ENCODE measurements around the gene HNRNPUL2. TPM values are rescaled to one million over a fixed set of nuclear protein-coding genes. Genes with fewer than 3 reads are reported as not detected.
"Not testable (repeated sequence)": the region's sequence is repeated elsewhere in the genome, so short reads cannot be mapped to it uniquely, and the experiment has no call there.

The HNRNPUL2 gene
- total RNA-seq, 2 experiments from 2014 or later, result 54.9 to 58.6 TPM

DNA sequence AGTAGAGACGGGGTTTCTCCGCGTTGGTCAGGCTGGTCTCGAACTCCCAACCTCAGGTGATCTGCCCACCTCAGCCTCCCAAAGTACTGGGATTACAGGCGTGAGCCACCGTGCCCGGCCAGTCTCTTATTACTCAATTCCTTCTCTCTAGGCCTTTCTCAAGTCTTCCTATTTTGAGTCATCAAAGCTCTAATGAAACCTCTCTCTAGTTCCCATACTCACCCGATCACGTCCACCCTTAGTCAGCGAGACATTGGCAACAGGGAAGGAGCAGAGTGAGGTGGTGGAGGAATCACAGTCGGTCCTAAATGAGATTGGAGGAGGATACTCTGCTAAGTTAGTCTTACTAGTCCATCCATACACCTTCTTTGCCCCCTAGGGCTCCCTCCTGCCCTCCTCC lies 25.0 kb downstream of the HNRNPUL2 start:
- no peak for ATAC-seq
- Mint-ChIP-seq H3K27me3 (no peaks in the 10 kb centered on the region), H3K36me3 (ENCODE audit: low read depth) (peaks cover 24% of the 10 kb centered on the region), H3K27ac (no peak overlapping the region), H3K4me3 (no peak overlapping the region), H3K9me3 (no peaks in the 10 kb centered on the region), H3K4me1 (ENCODE audit: low read depth) (peaks cover 17% of the 10 kb centered on the region)
- ChIA-PET POLR2A (interaction anchor here (0.7 to 1.8 kb wide), 3 partner anchors 12 to 38 kb away, joined by 3 to 5 read pairs (median 3); partner anchors contain the start of gene C11orf98), CTCF (interaction anchor here (1.1 to 2.5 kb wide), 4 partner anchors 8 to 278 kb away, joined by 3 to 16 read pairs (median 4); partner anchors contain the start of gene TTC9C)
- intact Hi-C loops (cut with micrococcal nuclease), result no loop called here
- no peak for DNase-seq
- TF ChIP-seq, protein P1, sequence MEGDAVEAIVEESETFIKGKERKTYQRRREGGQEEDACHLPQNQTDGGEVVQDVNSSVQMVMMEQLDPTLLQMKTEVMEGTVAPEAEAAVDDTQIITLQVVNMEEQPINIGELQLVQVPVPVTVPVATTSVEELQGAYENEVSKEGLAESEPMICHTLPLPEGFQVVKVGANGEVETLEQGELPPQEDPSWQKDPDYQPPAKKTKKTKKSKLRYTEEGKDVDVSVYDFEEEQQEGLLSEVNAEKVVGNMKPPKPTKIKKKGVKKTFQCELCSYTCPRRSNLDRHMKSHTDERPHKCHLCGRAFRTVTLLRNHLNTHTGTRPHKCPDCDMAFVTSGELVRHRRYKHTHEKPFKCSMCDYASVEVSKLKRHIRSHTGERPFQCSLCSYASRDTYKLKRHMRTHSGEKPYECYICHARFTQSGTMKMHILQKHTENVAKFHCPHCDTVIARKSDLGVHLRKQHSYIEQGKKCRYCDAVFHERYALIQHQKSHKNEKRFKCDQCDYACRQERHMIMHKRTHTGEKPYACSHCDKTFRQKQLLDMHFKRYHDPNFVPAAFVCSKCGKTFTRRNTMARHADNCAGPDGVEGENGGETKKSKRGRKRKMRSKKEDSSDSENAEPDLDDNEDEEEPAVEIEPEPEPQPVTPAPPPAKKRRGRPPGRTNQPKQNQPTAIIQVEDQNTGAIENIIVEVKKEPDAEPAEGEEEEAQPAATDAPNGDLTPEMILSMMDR (IDR thresholded peaks at IDR 0.05), result no peak

DNA sequence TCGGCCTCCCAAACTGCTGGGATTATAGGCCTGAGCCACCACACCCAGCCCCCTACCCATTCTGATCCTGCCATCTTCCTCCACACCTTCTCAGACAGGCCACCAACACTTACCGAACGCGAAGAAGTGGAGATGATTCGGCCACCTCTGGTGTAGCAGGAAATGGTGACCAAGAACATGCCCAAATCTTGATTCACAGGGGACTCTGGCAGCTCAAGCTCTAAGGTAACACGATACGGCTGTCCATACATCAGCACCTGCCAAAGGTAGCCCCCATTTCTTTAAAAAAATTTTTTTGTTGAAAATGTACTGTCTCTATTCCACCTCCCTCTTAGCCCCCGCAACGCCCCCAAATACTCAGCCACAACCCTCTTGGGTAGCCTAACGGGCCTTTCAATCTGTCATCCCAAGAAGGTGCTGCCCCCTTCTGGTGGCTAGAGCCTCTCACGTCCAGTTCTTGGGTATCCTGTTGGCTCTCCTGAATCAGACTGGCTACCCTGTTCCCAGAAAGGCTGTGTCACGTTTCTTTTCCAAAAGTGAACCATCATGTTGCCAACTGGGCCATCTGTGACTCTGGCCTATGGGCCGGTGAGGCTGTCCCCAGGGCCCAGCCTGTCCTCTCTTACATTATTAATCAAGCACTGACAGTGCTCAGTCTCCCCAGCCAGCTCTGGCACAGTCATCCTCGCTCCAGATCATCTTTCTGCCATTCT lies 32.6 kb downstream of the HNRNPUL2 start:
- ChIA-PET POLR2A (interaction anchor here (0.8 to 2.5 kb wide), 7 partner anchors 11 to 102 kb away, joined by 3 to 9 read pairs (median 4); partner anchors contain the start of genes C11orf98, CSKMT and TMEM223), CTCF (interaction anchor here (0.5 to 6.9 kb wide), 50 partner anchors 9 to 321 kb away, joined by 3 to 79 read pairs (median 4); partner anchors contain the start of genes B3GAT3, C11orf98, CSKMT and GANAB)
- intact Hi-C loops (cut with micrococcal nuclease), result no loop called here
- no peak overlapping the region for H3K4me3 Mint-ChIP-seq
- TF ChIP-seq, protein P1 (IDR thresholded peaks at IDR 0.05), result peak; percentile 92
- peaks cover 7% of the 10 kb centered on the region for H3K4me1 Mint-ChIP-seq (ENCODE audit: low read depth)
- H3K36me3 Mint-ChIP-seq (ENCODE audit: low read depth), result peaks cover 28% of the 10 kb centered on the region
- DNase-seq (peak; percentile 87), ATAC-seq (peak; percentile 84)
- H3K27me3 Mint-ChIP-seq, result no peaks in the 10 kb centered on the region
- no peaks in the 10 kb centered on the region for H3K9me3 Mint-ChIP-seq
- H3K27ac Mint-ChIP-seq, result no peak overlapping the region

DNA sequence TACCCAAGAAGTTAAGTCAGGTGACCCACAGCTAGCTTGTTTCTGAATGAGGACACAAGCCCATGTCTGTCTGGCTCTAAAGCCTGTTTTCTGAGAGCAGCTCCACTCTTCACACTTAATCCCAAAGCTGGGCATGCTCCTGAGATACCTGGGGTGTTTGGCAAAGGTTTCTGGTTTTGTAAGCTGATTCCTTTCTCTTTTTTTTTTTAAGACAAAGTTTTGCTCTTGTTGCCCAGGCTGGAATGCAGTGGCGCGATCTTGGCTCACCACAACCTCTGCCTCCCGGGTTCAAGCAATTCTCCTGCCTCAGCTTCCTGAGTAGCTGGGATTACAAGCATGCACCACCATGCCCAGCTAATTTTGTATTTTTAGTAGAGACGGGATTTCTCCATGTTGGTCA lies 33.6 kb downstream of the HNRNPUL2 start:
- POLR2A ChIA-PET, result interaction anchor here (0.8 to 2.5 kb wide), 5 partner anchors 12 to 101 kb away, joined by 3 to 9 read pairs (median 4); partner anchors contain the start of genes C11orf98 and CSKMT
- intact Hi-C loops (cut with micrococcal nuclease); H3K27me3 Mint-ChIP-seq; H3K9me3 Mint-ChIP-seq; H3K4me1 Mint-ChIP-seq (ENCODE audit: low read depth); ATAC-seq; H3K27ac Mint-ChIP-seq; DNase-seq; H3K4me3 Mint-ChIP-seq: not testable (repeated sequence)
- CTCF ChIA-PET, result interaction anchor here (0.8 to 6.9 kb wide), 29 partner anchors 10 to 309 kb away, joined by 3 to 79 read pairs (median 4); partner anchors contain the start of genes B3GAT3, C11orf98, CSKMT and GANAB
- H3K36me3 Mint-ChIP-seq (ENCODE audit: low read depth), result peaks cover 27% of the 10 kb centered on the region

DNA sequence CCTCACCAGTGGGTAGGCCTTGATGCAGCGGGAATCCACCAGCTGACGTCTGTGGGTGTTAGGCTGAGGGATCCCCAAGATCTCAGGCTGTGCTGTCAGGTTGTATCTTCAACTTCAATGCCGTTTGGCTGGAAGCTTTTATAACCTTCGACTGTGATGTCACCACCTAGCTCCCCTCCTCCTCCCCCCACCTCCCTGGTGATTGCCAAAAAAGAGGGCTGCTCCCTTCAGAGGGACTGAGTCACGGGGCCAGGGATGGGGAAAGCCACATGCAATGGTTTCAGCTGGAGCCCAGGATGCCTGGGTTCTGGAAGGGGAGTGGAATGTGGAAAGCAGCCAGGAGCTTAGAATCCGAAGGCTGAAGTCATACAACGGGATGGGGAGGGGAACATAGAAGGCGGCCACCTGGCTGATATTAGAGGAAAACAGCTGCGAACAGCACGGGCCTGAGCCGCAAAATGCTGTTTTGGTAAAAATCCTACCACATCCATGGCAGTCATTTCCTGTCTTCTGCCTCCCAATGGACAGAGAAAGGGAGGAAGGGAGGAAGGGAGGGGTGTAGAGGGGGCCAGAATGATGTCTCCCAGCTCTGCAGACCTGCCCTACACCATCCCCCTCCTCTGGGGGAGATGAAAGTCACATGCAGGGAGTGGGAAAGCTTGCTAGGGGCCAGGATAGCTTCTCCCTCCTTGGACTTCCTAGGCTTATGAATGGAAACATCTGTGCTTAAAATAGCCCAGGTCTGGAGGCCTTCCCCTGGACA lies 37.7 kb downstream of the HNRNPUL2 start, which contains the start of gene LRRN4CL:
LRRN4CL (minus strand) TSS at position 110 of the 763 bp plus-strand sequence. CDS start 1,022 bp downstream, outside the sequence.
- CTCF ChIA-PET, result interaction anchor here (0.8 to 6.9 kb wide), 3 partner anchors 8 to 295 kb away, joined by 3 to 79 read pairs (median 4); partner anchors contain the start of gene UBXN1
- Mint-ChIP-seq H3K27me3 (peaks cover 11% of the 10 kb centered on the region), H3K4me3 (no peak within 1 kb of the TSS), H3K4me1 (ENCODE audit: low read depth) (peaks cover 3% of the 10 kb centered on the region), H3K27ac (no peak within 1 kb of the TSS), H3K9me3 (no peaks in the 10 kb centered on the region), H3K36me3 (ENCODE audit: low read depth) (peaks cover 23% of the 10 kb centered on the region)
- intact Hi-C loops (cut with micrococcal nuclease), result no loop called here
- POLR2A ChIA-PET, result interaction anchor here (0.8 to 2.9 kb wide), 8 partner anchors 9 to 25 kb away, joined by 3 to 8 read pairs (median 3); partner anchors contain the start of genes C11orf98, CSKMT, LBHD1 and UQCC3
- ATAC-seq, result no peak
- TF ChIP-seq, protein P1 (IDR thresholded peaks at IDR 0.05), result no peak
- no peak for DNase-seq

DNA sequence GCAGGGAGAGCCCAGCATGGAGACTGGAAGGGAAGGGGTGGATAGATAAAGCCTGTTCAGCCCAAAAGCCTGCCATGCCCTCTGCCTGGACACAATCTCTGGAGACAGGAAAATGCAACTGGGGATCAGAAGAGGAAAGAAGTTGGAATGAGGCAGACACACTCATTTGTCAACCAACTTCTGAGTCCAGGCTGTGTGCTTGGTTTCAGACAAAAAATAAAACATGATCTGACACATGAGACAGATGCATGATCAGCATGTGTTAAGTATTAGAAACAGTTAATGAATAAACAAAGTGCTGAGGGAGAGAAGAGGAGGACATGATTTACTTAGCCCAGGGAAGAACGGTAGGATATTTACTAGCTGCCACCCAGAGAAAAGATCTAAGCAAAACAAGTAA lies 38.8 kb downstream of the HNRNPUL2 start:
- Mint-ChIP-seq H3K4me3 (no peak overlapping the region), H3K9me3 (no peaks in the 10 kb centered on the region), H3K27me3 (peaks cover 11% of the 10 kb centered on the region), H3K27ac (no peak overlapping the region), H3K36me3 (ENCODE audit: low read depth) (peaks cover 20% of the 10 kb centered on the region), H3K4me1 (ENCODE audit: low read depth) (no peaks in the 10 kb centered on the region)
- DNase-seq, result no peak
- TF ChIP-seq, protein P1 (IDR thresholded peaks at IDR 0.05), result no peak
- POLR2A ChIA-PET, result interaction anchor here (1.5 to 1.8 kb wide), 2 partner anchors 13 to 24 kb away, joined by 3 to 8 read pairs; partner anchors contain the start of genes C11orf98 and CSKMT
- ATAC-seq, result no peak
- intact Hi-C loops (cut with micrococcal nuclease), result no loop called here
- CTCF ChIA-PET, result interaction anchor here (1.0 to 1.4 kb wide), 4 partner anchors 12 to 294 kb away, joined by 3 to 4 read pairs (median 4); partner anchors contain the start of gene UQCC3
